ENCODE results near the gene IL27RA.
"Not testable (repeated sequence)": the region's sequence is repeated elsewhere in the genome, so short reads cannot be mapped to it uniquely, and the experiment has no call there.

IL27RA gene

DNA sequence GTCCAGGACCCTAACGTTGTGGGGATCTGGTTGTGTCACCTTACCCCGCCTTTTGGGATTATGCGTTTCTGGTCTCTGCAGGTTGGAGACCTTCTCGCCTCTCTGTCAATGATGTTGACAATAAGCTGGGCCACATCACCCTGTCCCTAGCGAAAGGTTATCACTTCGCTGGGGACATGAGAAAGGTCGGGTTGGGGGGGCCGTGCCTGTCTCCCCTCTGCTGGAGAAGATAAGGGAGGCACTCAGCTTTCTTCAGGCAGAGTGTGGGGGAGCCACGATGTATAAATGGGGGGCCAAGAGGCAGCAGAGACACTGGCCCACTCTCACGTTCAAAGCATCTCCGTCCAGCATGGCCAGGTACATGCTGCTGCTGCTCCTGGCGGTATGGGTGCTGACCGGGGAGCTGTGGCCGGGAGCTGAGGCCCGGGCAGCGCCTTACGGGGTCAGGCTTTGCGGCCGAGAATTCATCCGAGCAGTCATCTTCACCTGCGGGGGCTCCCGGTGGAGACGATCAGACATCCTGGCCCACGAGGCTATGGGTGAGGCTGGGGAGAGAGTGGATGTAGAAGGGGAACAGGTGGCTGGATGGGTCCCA, 3.6 kb upstream of the IL27RA start, which contains the start of gene RLN3:
Gene RLN3, plus strand, starts transcription at position 293 of the 595 bp plus-strand sequence. Its CDS starts 57 bp downstream, at position 350.
- TF ChIP-seq JUND (IDR thresholded peaks at IDR 0.05; ENCODE audit: low read depth): no peak
- no peak for DNase-seq (ENCODE audit: low read depth in 1 of 2, low spot score in 1 of 2)
- in situ Hi-C loops (cut with HindIII; ENCODE audit: low pct_unique_long_range_greater_than_20kb, low sequenced_read_pairs): no loop called here

DNA sequence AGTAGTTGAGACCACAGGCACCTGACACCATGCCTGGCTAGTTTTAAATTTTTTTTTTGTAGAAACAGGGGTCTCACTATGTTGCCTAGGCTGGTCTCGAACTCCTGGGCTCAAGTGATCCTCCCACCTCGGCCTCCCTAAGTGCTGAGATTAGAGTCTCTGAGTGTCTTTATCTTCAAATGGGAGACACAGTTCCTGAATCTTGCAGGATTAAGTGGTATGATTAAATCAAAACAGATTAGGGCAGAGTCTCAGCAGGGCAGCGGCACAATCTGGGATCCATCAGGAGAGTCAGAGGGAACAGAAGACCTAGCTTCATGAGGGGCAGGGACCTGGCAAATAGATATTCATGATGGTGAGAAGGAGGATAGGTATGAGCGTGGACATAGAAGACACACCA, 2.7 kb upstream of the IL27RA start:
- in situ Hi-C loops (cut with HindIII; ENCODE audit: low pct_unique_long_range_greater_than_20kb, low sequenced_read_pairs): no loop called here
- no peak for DNase-seq (ENCODE audit: low read depth in 1 of 2, low spot score in 1 of 2)
- TF ChIP-seq JUND (IDR thresholded peaks at IDR 0.05; ENCODE audit: low read depth): no peak

DNA sequence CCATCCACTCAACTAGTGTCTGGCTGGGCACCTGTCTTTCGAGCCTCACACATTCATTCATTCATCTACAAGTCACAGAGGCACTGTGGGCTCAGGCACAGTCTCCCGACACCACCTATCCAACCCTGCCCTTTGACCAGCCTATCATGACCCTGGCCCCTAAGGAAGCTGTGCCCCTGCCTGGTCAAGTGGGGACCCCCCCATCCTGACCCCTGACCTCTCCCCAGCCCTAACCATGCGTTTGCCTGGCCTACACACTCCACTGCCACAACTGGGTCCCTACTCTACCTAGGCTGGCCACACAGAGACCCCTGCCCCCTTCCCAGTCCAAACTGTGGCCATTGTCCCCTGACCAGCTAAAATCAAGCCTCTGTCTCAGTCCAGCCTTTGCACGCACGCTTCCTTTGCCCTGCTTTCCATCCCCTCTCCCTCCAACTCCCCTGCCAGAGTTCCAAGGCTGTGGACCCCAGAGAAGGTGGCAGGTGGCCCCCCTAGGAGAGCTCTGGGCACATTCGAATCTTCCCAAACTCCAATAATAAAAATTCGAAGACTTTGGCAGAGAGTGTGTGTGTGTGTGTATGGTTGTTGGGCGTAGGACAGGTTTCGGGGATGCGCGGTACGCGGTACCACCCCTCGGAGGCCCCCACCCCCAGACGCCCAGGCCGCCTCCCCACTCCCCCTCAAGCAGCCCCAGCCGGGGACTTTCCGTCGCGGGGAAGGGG, 404 bp upstream of the IL27RA start:
- DNase-seq (ENCODE audit: low read depth in 1 of 2, low spot score in 1 of 2): no peak

DNA sequence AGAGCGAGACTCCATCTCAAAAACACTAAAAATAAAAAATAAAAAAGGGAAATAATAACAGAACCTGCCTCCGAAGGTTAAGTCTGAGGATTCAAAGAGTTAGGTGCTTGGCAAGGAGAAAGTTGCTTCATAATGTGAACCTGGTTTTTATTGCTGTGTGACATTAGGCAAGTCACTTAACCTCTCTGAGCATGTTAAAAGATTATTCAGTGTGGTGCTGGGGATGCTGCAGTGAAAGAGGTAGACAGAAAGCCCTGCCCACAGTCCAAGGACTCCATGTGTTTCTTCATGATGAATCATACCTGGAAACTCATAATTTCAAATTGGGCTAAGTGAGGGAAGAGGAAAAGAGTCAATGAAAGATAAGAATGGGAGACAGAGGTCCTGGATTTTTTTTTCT, 2.4 kb downstream of the IL27RA start:
- in situ Hi-C loops (cut with HindIII; ENCODE audit: low pct_unique_long_range_greater_than_20kb, low sequenced_read_pairs): no loop called here
- DNase-seq (ENCODE audit: low read depth in 1 of 2, low spot score in 1 of 2): no peak
- TF ChIP-seq JUND (IDR thresholded peaks at IDR 0.05; ENCODE audit: low read depth): no peak

More for the DNA sequence above, 404 bp upstream of the IL27RA start:
- in situ Hi-C loops (cut with HindIII; ENCODE audit: low pct_unique_long_range_greater_than_20kb, low sequenced_read_pairs): no loop called here
- no peak for TF ChIP-seq JUND (IDR thresholded peaks at IDR 0.05; ENCODE audit: low read depth)

DNA sequence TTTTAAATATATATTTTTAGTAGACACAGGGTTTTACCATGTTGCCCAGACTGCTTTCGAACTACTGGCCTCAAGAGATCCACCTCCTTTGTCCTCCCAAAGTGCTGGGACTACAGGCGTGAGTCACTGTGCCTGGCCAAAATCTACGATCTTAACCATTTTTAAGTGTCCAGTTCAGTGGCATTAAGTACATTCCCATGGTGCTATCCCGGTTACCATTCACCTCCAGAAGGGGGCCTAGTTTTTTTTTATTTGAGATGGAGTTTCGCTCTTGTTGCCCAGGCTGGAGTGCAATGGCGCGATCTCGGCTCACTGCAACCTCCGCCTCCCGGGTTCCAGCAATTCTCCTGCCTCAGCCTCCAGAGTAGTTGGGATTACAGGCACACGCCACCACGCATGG, 3.6 kb downstream of the IL27RA start:
- in situ Hi-C loops (cut with HindIII; ENCODE audit: low pct_unique_long_range_greater_than_20kb, low sequenced_read_pairs): not testable (repeated sequence)
- DNase-seq (ENCODE audit: low read depth in 1 of 2, low spot score in 1 of 2): peak in 1 of 2 experiments; percentile 26

DNA sequence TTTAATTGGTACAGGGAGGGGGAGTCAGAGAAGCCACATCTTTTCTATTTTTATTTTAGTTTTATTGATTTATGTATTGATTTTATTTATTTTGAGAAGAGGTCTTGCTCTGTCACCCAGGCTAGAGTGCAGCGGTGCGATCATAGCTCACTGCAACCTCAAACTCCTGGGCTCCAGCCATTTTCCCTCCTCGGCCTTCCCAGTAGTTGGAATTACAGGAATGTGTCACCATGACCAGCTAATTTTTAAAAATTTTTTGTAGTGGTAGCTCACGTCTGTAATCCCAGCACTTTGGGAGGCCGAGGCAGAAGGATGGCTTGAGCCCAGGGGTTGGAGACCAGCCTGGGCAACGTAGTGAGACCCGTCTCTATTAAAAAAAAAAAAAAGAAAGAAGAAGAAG, 4.1 kb downstream of the IL27RA start:
- in situ Hi-C loops (cut with HindIII; ENCODE audit: low pct_unique_long_range_greater_than_20kb, low sequenced_read_pairs): no loop called here
- TF ChIP-seq JUND (IDR thresholded peaks at IDR 0.05; ENCODE audit: low read depth): no peak
- no peak for DNase-seq (ENCODE audit: low read depth in 1 of 2, low spot score in 1 of 2)

DNA sequence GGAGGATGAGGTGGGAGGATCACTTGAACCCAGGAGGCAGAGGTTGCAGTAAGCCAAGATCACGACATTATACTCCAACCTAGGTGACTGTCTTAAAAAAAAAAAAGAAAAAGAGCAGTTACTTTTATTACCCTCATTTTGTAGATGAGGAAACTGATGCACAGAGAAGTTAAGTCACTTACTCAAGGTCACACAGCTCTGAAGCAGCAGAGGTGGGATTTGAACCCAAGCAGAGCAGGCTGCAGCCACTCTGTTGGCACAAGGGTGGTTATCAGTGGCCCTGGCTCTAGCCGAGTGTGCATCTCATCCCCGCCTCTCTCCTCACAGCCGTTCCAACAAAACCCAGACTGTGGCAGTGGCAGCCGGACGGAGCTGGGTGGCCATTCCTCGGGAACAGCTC, 7.6 kb downstream of the IL27RA start:
- in situ Hi-C loops (cut with HindIII; ENCODE audit: low pct_unique_long_range_greater_than_20kb, low sequenced_read_pairs): no loop called here
- no peak for TF ChIP-seq JUND (IDR thresholded peaks at IDR 0.05; ENCODE audit: low read depth)
- no peak for DNase-seq (ENCODE audit: low read depth in 1 of 2, low spot score in 1 of 2)

DNA sequence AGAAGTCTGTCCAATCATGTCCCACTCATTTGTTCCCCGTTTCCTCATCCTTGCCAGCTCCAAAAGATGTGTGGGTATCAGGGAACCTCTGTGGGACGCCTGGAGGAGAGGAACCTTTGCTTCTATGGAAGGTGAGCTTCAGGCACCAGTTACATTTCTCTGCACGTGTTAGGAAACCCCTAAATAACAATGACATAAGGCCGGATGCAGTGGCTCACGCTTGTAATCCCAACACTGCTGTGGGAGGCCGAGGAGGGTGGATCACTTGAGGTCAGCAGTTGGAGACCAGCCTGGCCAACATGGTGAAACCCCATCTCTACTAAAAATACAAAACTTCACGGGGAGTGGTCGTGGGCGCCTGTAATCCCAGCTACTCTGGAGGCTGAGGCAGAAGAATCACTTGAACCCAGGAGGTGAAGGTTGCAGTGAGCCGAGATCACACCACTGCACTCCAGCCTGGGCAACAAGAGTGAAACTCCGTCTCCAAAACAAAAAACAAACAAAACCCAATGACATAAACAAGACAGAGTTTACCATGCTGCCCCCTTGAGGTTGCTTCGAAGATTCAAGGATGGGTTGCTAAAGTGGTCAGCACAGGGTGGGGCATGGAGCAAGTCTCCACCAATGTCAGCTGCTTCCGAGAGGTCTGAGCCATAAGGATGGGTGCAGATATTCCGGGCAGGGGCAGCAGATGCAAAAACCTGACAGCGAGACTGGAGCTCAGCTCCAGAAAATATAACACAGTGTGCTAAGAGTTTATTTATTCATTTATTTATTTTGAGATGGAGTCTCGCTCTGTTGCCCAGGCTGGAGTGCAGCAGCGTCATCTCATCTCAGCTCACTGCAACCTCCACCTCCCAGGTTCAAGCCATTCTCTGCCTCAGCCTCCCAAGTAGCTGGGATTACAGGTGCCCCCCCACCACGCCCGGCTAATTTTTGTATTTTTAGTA, 11.4 kb downstream of the IL27RA start:
- peak in 1 of 2 experiments; percentile 78 for DNase-seq (ENCODE audit: low read depth in 1 of 2, low spot score in 1 of 2)
- in situ Hi-C loops (cut with HindIII; ENCODE audit: low pct_unique_long_range_greater_than_20kb, low sequenced_read_pairs): not testable (repeated sequence)

DNA sequence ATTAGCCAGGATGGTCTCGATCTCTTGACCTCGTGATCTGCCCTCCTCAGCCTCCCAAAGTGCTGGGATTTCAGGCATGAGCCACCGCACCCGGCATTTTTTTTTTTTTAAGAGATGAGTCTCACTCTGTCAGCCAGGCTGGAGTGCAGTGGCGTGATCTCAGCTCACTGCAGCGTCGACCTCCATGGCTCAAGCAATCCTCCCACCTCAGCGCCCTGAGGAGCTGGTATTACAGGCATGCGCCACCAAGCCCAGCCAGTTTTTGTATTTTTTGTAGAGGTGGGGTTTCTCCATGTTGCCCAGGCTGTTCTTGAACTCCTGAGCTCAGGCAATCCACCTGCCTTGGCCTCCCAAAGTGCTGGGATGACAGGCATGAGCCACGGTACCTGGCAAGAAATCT, 16.3 kb downstream of the IL27RA start:
- DNase-seq (ENCODE audit: low read depth in 1 of 2, low spot score in 1 of 2); in situ Hi-C loops (cut with HindIII; ENCODE audit: low pct_unique_long_range_greater_than_20kb, low sequenced_read_pairs): not testable (repeated sequence)

DNA sequence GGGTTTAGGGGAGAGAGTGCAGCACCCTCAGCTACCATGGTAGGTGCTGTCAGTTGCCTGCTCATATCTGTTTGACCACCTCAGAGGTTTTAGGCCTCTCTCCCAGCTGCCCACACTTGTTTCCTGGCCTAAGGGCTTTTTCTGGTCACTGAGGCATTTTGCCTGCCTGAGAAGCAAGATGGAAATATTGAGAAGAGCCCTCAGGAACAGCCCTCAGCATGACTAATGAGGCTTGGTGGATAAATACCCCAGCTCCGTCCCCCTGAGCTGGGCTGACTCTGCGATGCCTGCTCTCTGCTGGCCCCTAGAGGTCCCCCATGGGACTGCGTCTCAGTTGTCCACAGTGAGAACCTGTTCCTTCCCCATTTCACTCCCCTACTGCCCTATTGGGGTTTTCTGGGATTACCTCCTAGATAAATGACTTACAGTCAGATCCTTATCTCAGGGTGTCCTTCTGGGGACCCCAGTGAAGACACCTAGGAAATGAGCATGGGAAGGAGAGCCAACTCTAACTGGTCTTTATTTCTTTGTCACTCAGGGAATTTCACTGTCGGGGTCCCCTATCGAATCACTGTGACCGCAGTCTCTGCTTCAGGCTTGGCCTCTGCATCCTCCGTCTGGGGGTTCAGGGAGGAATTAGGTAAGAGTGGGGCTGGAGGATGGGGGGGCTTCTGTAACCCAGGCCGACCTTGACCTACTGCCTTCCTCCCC, 17.0 kb downstream of the IL27RA start:
- TF ChIP-seq JUND (IDR thresholded peaks at IDR 0.05; ENCODE audit: low read depth): no peak
- in situ Hi-C loops (cut with HindIII; ENCODE audit: low pct_unique_long_range_greater_than_20kb, low sequenced_read_pairs): no loop called here
- peak; percentile 51 to 56 for DNase-seq (ENCODE audit: low read depth in 1 of 2, low spot score in 1 of 2)

DNA sequence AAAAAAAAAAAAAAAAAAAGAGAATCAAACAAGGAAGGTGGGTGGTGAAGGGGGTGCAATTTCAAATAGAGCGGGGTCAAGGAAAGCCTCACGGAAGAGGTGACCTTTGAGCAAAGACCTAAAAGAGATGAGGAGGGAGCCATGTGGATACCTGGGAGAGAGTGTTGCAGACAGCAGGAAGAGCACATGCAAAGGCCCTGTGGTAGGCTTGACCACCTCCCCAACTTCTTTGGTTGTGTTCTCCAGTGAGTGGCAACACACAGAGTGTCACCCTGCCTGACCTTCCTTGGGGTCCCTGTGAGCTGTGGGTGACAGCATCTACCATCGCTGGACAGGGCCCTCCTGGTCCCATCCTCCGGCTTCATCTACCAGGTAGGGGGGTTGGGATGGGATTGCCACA, 18.9 kb downstream of the IL27RA start:
- no peak for DNase-seq (ENCODE audit: low read depth in 1 of 2, low spot score in 1 of 2)
- no peak for TF ChIP-seq JUND (IDR thresholded peaks at IDR 0.05; ENCODE audit: low read depth)
- in situ Hi-C loops (cut with HindIII; ENCODE audit: low pct_unique_long_range_greater_than_20kb, low sequenced_read_pairs): no loop called here

DNA sequence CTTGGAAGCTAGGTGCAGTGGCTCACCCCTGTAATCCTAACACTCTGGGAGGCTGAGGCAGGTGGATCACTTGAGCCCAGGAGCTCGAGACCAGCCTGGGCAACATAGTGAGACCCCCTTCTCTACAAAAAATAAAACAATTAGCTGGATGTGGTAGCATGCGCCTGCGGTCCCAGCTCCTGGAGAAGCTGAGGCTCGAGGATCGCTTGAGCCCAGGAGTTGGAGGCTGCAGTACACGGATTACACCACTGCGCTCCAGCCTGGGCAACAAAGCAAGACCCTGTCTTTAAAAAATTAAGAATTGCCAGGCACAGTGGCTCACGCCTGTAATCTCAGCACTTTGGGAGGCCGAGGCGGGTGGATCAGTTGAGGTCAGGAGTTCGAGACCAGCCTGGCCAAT, 19.4 kb downstream of the IL27RA start:
- DNase-seq (ENCODE audit: low read depth in 1 of 2, low spot score in 1 of 2); in situ Hi-C loops (cut with HindIII; ENCODE audit: low pct_unique_long_range_greater_than_20kb, low sequenced_read_pairs): not testable (repeated sequence)
